AG09309 (cell line): ENCODE data around the gene TMEM255A.

Source experiments
- DNase-seq: peaks from one replicate; pipeline ENCODE4 v3.0.0-alpha.2; 2010; ENCODE audit warnings: low read depth
- H3K4me3 ChIP-seq: 2 replicates; pipeline ENCODE4 v1.5.1; 2011; ENCODE audit warnings: mild to moderate bottlenecking, low read depth, low read length, moderate library complexity; ENCODE audit not compliant: control insufficient read depth
- CTCF ChIP-seq: IDR thresholded peaks from 2 replicates; pipeline ENCODE4 v1.5.1; 2011; ENCODE audit warnings: mild to moderate bottlenecking, low read depth, low read length, inconsistent platforms; ENCODE audit not compliant: insufficient read depth, control insufficient read depth; ENCODE audit errors: missing control alignments

Gene TMEM255A

GRCh38 chrX:120308558-120308957, 2.7 kb downstream of the TMEM255A start:
- TF ChIP-seq CTCF, result no peak
- DNase-seq, result no peak
- no peak overlapping the region for H3K4me3 ChIP-seq

GRCh38 chrX:120306630-120307029, 4.6 kb downstream of the TMEM255A start:
- TF ChIP-seq CTCF, result no peak
- DNase-seq, result no peak

GRCh38 chrX:120305531-120306141, 5.6 kb downstream of the TMEM255A start:
- no peak for TF ChIP-seq CTCF
- no peak for DNase-seq
- no peak overlapping the region for H3K4me3 ChIP-seq

More at GRCh38 chrX:120306630-120307029, 4.6 kb downstream of the TMEM255A start:
- H3K4me3 ChIP-seq, result no peak overlapping the region

- no peak for DNase-seq
- no peak overlapping the region for H3K4me3 ChIP-seq
- TF ChIP-seq CTCF, result no peak
These were observed 7.0 kb downstream of the TMEM255A start for GRCh38 chrX:120304256-120304655.

GRCh38 chrX:120302434-120302833, 8.8 kb downstream of the TMEM255A start:
- TF ChIP-seq CTCF, result no peak
- H3K4me3 ChIP-seq, result no peak overlapping the region
- no peak for DNase-seq

GRCh38 chrX:120301960-120302359, 9.3 kb downstream of the TMEM255A start:
- H3K4me3 ChIP-seq, result no peak overlapping the region
- TF ChIP-seq CTCF, result no peak

More at GRCh38 chrX:120301960-120302359, 9.3 kb downstream of the TMEM255A start:
- no peak for DNase-seq
